Gastrocnemius medialis (tissue), 4 donors: ENCODE measurements around the gene NR6A1.

Experiments used
- CTCF ChIP-seq, 5 experiments: fragments of 450-650 bp in 3 of 5; fragments of 200-600 bp in 2 of 5; sonication (generic) in 2 of 5; IDR thresholded peaks in 4 of 5; conservative IDR thresholded peaks in 1 of 5; 1 replicate in 4 of 5; 2 replicates in 1 of 5; pipeline ENCODE4 v1.5.1; 2016 to 2019; ENCODE audit warnings: antibody characterized with exemption in 5 of 5, mild to moderate bottlenecking in 3 of 5, moderate library complexity in 3 of 5
- POLR2A ChIP-seq, 2 donors: fragments of 450-650 bp; IDR thresholded peaks; one replicate each; pipeline ENCODE4 v1.6.1; 2017; ENCODE audit warnings: antibody characterized with exemption in 2 of 2, mild to moderate bottlenecking in 2 of 2, moderate library complexity in 2 of 2

GRCh38 chr9:124485936-124486335 is 285.2 kb downstream of the NR6A1 start:
- TF ChIP-seq CTCF (IDR thresholded peaks at IDR 0.05 in 4 of 5, conservative IDR thresholded peaks at IDR 0.05 in 1 of 5) (no peak), POLR2A (IDR thresholded peaks at IDR 0.05) (no peak)
